D721Med (cell line): ENCODE measurements around the gene BATF3.
"Not testable (repeated sequence)": the region's sequence is repeated elsewhere in the genome, so short reads cannot be mapped to it uniquely, and the experiment has no call there.

ENCODE experiments used
- DNase-seq: peaks from one replicate; pipeline ENCODE4 v3.0.0; 2011; ENCODE audit warnings: low spot score; ENCODE audit not compliant: insufficient read length
- FAIRE-seq: peaks from 2 replicates; lab custom pipeline; 2011; peaks lifted over from hg19 to GRCh38; lab: Jason Lieb, UNC
- TF ChIP-seq, protein P1 (sequence below): IDR thresholded peaks from 2 replicates; pipeline ENCODE4 v1.5.1; 2012; ENCODE audit warnings: mild to moderate bottlenecking, control low read depth; ENCODE audit not compliant: insufficient read depth; ENCODE audit errors: missing control alignments

BATF3 gene

DNA sequence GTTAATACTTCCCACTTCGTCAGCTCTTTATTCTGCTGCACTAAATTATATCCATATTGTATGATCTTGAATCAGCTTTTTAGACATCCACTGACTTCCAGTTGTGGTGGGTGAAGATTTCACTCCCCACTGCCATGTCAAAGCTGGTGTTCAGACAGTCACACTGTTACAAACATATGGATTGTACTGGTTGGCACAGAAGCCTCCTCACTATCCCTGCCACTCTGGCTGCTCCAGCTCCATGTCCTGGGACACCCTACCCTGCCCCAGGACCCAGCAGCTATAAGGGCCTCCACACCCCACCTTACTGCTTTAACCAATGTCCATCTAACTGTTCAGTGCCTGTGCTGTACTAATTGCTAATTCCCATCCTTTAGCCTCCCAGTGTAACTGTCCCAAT is 32.0 kb upstream of the BATF3 start:
- TF ChIP-seq, protein P1, sequence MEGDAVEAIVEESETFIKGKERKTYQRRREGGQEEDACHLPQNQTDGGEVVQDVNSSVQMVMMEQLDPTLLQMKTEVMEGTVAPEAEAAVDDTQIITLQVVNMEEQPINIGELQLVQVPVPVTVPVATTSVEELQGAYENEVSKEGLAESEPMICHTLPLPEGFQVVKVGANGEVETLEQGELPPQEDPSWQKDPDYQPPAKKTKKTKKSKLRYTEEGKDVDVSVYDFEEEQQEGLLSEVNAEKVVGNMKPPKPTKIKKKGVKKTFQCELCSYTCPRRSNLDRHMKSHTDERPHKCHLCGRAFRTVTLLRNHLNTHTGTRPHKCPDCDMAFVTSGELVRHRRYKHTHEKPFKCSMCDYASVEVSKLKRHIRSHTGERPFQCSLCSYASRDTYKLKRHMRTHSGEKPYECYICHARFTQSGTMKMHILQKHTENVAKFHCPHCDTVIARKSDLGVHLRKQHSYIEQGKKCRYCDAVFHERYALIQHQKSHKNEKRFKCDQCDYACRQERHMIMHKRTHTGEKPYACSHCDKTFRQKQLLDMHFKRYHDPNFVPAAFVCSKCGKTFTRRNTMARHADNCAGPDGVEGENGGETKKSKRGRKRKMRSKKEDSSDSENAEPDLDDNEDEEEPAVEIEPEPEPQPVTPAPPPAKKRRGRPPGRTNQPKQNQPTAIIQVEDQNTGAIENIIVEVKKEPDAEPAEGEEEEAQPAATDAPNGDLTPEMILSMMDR, result no peak
- no peak for FAIRE-seq
- DNase-seq, result no peak

DNA sequence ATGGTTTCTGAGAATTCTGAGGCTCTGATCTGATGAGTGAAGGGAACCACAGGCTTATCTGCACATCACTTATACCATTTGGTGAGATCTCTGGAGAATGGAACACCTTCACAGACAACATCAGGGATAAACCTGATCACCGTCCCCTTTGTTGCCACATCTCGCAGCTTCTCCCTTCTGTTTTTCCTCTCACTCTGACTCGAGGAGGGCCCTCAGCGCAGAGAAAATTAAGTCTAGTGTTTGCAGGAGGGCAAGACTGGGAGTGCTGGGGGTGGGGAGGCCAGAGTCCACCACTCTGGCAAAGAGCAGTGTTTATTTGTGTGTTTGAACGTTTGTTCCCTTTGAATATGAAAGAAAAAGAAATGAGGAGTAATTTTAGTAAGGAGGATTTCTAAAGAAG is 29.0 kb upstream of the BATF3 start:
- FAIRE-seq, result no peak
- DNase-seq, result no peak
- TF ChIP-seq, protein P1, result no peak

DNA sequence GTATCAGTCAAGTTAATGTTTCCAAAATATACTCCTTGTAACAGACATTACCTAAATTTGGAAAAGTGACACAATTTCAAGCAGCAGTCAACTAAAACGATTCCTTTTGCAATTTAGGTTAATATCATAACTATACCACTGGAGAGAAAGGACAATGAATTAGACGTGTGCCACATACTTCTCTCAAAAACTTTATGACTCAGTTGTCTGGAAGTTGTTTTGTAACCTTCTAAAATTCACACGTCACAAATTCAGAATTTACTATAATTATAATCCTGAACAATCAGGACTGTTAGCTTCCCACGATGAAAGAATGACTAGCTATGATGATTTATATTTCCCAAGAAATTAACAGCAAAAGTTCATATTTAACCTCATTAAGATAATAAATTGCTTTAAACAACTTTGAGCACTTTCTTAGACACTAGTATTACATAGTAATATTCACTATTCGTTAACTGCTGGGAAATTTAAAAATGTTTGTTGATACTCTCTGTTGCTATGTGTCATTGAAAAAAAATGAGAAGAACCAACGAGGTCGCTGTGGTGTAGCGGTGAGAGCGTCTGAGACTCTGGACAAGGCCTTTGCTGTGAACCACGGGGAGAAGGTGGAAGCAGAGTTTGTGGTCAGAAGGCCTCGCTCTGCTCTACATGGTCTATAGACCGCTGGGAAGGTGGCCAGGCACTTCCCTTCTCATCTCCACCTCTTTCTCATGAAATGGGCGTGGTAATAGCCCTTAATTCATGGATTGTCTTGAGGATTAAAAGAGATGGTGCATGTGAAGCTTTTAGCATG is 27.9 kb upstream of the BATF3 start:
- FAIRE-seq, result no peak
- TF ChIP-seq, protein P1, result no peak
- DNase-seq, result no peak

DNA sequence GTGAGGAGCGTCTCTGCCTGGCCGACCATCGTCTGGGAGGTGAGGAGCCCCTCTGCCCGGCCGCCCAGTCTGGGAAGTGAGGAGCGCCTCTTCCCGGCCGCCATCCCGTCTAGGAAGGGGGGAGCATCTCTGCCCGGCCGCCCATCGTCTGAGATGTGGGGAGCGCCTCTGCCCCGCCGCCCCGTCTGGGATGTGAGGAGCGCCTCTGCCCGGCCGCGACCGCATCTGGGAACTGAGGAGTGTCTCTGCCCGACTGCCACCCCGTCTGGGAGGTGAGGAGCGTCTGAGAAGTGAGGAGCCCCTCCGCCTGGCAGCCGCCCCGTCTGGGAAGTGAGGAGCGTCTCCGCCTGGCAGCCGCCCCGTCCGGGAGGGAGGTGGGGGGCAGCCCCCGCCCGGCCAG is 25.0 kb upstream of the BATF3 start:
- not testable (repeated sequence) for DNase-seq, FAIRE-seq

DNA sequence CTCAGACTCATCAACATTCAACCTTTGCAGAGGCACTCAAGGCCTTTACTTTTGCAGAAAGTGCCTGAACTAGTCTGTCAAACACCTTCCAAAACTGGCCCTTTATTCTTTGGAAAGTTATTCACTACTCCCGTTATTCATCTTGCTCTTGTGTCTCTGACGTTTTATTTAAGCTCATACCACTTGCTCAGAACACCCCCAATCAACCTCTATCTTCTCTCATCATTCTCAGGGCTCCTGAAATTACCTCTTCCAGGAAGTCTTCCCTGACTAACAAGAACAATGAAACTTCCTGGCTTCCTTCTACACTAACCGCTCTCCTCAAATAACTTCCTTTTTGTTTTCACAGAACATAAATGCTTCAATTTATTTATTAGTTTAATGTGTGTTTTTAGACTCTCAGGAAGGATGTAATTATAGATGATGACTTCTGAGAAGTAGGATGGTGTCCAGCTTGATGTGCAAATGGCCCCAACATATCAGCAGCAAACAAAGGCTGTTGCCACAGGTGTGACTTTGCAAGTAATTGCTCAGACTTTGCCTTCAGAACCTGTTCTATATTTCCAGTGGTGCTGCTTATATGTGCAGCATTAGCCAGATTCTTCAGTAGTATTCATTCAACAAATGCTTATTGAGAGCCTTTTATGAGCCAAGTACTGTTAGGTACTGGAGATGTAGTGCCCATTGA is 22.8 kb upstream of the BATF3 start:
- DNase-seq (no peak), FAIRE-seq (no peak)
- TF ChIP-seq, protein P1, result no peak

DNA sequence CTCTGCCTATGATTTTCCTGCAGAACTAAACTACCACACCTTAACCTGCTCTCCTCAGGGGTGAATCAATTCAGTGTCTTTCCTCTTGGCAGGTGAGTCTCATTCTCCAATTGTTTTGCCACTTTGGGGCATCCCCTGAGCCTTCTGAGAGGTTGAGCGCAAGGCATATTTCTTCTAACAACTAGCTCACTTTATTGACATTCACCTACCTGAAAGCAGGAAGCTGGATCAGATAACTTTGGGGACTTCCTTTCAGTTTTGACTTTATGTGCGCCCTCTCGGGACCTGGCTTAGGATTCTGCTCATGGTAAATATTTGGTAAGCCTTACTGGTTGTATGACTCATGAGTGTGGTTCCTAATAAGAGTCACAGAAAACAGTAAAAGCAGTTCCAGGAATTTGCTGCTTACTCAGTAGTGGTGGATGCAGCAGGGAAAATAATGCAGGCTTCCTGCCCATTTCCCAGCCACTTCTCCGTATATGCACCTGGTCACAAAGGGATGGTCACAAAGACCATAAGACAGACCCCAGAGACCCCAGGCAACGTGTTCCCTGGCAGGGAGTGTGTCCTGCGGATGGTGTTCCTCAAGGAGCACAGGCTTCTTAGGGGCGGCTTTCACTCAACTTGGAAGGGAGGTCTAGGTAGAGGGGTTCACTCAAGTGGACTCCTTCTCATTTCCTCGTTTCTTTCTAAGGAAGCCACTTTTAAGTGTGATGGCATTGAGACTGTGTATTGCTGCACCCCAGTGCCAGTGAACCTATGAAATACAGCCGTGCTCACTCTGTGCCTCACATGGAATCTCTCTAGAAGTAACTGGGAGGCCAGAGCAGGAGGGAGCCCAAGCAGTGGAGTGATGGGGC is 22.0 kb upstream of the BATF3 start:
- FAIRE-seq (no peak), DNase-seq (no peak)
- TF ChIP-seq, protein P1, result no peak

DNA sequence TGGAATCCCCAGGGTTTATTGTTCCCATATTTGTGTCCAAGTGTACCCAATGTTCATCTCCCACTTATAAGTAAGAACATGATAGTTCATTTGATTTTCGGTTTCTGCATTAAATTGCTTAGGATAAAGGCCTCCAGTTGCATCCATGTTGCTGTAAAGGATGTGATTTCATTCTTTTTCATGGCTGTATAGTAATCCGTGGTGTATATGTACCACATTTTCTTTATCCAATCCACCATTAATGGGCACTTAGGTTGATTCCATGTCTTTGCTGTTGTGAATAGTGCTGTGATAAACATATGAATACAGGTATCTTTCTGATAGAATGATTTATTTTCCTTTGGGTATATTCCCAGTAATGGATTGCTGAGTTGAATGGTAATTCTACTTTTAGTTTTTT is 20.0 kb upstream of the BATF3 start:
- TF ChIP-seq, protein P1, result no peak
- DNase-seq (no peak), FAIRE-seq (no peak)
